NB4 (cell line): Measurements from ENCODE around the gene PPHLN1.

Experiments used
- POLR2A ChIP-seq: IDR thresholded peaks from 2 replicates; pipeline ENCODE4 v1.6.1; 2011; ENCODE audit warnings: mild to moderate bottlenecking; ENCODE audit not compliant: insufficient read length; ENCODE audit errors: extremely low read depth
- TF ChIP-seq, protein P1 (sequence below): IDR thresholded peaks from one replicate; pipeline ENCODE4 v1.5.1; 2012; ENCODE audit warnings: low read depth, low read length

DNA sequence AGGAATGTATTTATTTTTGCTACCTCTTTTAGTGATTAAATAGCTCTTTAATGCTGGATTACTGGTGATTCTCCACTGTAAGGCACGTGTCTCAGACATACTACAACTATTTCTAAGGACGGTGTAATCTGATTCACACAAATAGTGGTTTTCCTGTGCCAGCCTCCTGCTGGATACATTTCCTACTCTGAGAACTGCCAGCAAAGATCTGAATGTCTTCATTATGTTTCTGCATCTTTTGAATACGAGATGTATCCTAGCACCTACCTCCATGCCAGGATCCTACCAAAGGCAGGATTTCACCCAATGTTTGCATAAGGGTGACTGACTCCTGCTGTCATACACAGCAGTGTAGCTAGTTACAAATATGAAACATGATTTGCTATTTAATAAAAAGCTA, 143.0 kb downstream of the PPHLN1 start:
- TF ChIP-seq, protein P1, sequence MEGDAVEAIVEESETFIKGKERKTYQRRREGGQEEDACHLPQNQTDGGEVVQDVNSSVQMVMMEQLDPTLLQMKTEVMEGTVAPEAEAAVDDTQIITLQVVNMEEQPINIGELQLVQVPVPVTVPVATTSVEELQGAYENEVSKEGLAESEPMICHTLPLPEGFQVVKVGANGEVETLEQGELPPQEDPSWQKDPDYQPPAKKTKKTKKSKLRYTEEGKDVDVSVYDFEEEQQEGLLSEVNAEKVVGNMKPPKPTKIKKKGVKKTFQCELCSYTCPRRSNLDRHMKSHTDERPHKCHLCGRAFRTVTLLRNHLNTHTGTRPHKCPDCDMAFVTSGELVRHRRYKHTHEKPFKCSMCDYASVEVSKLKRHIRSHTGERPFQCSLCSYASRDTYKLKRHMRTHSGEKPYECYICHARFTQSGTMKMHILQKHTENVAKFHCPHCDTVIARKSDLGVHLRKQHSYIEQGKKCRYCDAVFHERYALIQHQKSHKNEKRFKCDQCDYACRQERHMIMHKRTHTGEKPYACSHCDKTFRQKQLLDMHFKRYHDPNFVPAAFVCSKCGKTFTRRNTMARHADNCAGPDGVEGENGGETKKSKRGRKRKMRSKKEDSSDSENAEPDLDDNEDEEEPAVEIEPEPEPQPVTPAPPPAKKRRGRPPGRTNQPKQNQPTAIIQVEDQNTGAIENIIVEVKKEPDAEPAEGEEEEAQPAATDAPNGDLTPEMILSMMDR: no peak
- no peak for TF ChIP-seq POLR2A
